NCI-H2171 (cell line): ENCODE measurements around the gene LRP1B.

ENCODE experiments used
- DNase-seq: peaks from one replicate; lab custom pipeline; 2025; lab: John Stamatoyannopoulos, UW

Gene LRP1B

DNA sequence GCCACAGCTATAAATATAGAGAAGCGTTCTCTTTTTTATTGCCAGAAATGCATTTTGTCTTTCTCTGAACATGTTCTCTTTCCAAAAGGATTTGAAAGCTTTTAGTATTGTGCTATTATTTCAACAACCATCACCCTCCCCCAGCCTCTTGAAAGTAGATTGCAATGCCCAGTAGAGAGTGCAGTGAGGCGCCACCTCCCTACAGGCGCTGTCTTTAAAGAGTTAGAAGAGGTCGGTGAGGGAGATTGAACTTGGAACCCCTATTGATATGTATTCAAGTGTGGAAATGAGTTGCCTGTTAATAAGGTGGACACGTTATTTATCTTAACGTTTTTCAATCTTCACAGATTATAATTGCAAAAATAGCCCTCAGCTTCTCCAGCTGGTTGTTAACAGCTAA lies 360.3 kb downstream of the LRP1B start:
- no peak for DNase-seq

GRCh38 chr2:141767691-141768090 lies 363.1 kb downstream of the LRP1B start:
- DNase-seq, result no peak

- DNase-seq, result no peak
Observed at GRCh38 chr2:141767051-141767450, 363.8 kb downstream of the LRP1B start.

DNA sequence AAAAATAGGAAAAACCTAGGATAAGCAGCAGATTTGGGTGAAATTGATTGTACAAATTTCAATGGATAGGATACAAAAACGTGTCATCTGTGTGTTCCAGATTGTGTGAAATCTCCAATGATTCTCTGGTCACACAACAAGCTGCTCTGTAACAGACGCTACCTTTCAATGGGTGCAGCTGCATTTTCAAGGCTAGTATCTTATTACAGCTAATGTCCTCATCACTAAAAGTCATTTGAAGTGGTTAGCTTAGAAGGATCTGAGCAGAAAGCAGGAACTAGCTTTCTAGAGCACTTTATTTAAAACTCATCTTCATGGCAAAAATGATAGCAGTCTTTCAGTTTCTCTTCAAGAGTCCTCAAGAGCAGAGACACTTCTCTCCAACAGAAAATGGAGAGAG lies 364.6 kb downstream of the LRP1B start:
- DNase-seq, result peak; percentile 36

DNA sequence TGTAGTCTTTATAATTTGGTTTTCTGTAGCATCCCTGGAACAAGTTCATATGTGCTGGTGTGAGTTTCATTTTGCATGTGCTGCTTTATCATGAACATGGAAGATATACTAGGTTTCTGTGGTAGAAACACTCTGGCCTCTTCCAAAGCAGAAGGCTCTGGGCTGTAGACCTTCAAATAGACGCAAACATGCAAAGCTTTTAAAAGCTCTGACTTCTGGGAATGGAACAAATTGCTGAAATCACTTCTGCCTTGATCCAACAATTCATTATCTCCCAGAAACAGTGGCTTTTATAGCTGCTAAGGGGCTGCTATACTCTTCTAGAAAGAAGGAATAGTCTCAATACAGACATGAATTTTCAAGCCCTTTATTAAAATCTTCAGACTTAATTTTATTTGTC lies 382.2 kb downstream of the LRP1B start:
- no peak for DNase-seq

DNA sequence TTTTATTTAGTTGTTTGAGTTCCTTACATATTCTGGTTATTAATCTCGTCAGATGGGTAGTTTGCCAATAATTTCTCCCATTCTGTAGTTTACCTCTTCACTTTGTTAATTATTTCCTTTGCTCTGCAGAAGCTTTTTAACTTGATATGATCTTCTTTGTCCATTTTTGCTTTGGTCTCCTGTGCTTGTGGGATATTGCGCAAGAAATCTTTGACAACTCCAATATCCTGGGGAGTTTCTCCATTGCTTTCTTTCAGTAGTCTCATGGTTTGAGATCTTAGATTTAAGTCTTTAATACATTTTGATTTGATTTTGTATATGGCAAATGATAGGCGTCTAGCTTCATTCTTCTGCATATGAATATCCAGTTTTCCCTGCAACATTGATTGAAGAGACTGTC lies 389.2 kb downstream of the LRP1B start:
- DNase-seq, result no peak

DNA sequence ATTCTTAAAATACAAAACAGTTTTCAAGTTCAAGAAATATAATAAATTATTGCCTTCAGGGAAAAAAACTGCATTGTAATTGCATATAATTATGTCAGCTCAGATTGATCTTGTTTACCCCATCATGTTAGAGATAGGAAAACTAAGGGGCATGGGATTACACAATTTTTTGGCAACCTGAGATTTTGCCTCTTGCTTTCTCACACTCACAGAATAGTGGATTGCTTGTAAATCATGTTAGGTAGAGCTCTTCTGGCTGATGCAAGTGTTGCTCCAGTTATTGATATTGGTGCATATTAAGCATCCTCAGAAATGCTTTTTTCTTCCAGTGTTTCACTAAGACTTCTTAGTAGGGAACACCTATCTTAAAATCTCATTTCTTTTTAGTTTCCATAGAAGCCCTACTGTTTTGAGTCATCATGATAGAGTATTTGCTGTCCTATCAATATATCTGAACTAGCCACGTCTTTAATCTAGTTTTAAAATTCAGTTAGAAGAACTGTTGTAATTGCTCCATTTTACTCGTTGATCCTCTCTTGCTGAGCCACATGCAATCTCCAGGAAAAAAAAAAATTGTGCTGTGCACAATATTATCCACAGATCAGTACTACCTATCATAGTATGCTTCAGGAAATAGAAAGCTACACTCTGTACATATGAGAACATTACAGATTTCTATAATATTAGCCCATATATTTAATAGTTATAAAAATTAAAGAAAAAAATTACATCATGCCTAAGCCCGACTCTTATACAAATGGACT lies 393.1 kb downstream of the LRP1B start:
- DNase-seq, result no peak

- no peak for DNase-seq
Observed at GRCh38 chr2:141736466-141736865, 394.4 kb downstream of the LRP1B start.

GRCh38 chr2:141728886-141729285 lies 401.9 kb downstream of the LRP1B start:
- peak; percentile 96 for DNase-seq

GRCh38 chr2:141728142-141728541 lies 402.7 kb downstream of the LRP1B start:
- DNase-seq, result no peak

GRCh38 chr2:141724426-141724825 lies 406.4 kb downstream of the LRP1B start:
- no peak for DNase-seq

GRCh38 chr2:141723814-141724213 lies 407.0 kb downstream of the LRP1B start:
- no peak for DNase-seq

DNA sequence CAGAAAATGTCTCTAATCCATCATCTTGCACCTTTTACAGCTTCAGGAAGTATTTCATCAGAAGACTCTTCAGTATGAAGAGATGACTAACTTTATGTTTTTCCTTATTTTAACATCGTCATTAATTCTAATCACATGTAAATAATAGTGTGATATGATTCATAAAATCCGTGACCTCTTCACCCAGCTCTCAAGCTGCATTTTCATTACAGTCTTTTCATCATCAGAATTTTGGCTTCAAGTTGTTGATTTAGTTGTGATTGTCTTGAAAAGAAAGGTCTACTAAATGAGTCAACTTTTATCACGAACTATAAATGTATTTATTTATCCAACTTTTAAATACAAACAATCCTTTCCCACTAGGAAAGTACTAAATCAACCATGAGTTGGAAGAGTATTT lies 410.3 kb downstream of the LRP1B start:
- no peak for DNase-seq

DNA sequence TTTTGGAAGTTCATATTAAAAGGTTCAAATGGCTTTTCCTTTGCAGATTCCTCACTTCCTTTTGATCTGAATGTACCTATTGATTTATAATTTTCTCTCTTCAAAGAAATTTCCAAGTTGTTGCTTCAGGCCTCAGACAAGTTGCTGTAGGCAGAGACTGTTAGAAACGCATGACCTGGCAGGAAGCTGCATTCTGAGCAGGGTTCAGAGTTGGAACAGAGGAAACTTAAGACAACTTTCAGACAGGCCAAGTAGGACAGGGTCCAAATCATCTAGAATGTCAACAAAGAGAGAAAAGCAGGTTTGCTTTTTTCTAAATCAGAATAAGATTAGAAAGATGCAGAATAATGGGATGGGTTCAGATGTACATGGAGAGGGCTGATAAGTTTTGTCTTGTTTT lies 416.3 kb downstream of the LRP1B start:
- DNase-seq, result no peak

GRCh38 chr2:141711627-141712026 lies 419.2 kb downstream of the LRP1B start:
- DNase-seq, result no peak

- no peak for DNase-seq
Observed at GRCh38 chr2:141710589-141711239, 420.1 kb downstream of the LRP1B start.

GRCh38 chr2:141709756-141710155 lies 421.1 kb downstream of the LRP1B start:
- DNase-seq, result no peak

- no peak for DNase-seq
Observed at GRCh38 chr2:141707486-141707885, 423.3 kb downstream of the LRP1B start.

DNA sequence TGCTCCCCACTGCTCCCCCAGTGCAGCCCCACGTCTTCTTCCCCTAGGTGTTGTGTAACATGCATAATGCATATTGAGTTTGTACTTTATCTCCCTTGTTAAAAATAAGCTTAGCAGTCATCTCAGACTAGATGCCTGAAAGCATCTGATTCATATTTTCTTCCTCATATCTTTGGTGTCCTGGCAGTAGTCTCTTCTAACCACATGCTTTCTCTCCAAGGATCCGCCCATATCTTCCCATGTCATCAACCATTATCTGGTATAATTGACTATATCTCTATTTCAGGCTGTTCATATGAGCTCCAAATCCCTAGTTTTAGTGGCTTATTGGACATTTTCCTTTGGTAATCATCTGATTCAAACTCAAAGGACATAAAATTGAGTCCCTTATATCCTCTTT lies 426.3 kb downstream of the LRP1B start:
- no peak for DNase-seq

DNA sequence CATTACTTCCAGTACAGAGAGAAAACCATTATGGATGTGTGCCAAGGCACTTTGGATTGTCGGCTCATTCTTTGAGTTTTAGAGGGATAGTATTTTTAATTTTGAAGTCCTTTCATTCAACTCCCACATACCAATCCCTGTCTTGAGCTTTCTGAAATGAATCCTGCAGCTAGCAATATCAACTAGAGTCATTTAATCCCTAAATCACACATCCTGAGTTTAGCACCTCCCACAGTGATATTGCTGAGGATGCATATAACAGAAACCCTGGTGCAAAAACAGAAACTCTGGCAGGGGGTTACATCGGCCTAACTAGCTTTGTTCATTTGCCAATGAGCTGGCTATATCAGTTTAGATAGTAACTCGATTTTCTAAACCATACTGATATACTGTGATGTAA lies 427.3 kb downstream of the LRP1B start:
- DNase-seq, result no peak

DNA sequence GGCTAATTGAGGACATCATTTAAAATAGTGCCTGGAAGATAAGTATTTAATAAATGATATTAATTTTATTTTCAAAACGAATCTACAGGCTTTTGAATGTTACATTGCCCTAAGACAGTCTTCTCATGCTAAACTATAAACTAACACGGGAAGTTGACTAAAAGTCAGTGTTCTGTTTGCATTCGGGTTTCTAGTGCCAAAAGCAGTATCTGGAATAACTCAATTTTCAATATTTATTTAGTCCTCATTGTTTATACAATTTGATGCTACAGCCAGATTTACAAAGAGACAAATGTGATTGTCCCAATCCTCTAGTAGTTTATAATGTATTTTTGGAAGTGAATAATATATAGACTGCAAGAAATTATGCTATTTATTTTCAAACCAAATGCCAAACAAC lies 429.2 kb downstream of the LRP1B start:
- no peak for DNase-seq

DNA sequence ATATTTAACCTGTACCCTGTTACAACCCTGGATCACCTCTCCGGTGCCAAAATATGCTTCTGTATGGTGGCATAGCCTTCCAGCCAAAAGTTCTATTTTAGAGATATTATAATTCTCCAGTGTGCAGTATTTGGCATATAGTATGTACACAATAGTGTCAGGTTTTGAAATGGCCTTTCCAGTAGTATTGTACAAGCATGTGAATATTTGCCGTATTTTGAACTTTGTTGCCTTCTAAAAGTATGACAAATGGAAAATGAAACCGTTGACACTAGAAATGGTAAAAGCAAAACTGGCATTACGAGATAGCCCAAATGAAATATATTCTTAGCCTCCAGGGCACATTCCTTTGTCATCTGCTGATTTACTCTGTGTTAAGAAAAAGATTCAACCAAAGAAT lies 431.2 kb downstream of the LRP1B start:
- no peak for DNase-seq

- no peak for DNase-seq
Observed at GRCh38 chr2:141698500-141698899, 432.3 kb downstream of the LRP1B start.

DNA sequence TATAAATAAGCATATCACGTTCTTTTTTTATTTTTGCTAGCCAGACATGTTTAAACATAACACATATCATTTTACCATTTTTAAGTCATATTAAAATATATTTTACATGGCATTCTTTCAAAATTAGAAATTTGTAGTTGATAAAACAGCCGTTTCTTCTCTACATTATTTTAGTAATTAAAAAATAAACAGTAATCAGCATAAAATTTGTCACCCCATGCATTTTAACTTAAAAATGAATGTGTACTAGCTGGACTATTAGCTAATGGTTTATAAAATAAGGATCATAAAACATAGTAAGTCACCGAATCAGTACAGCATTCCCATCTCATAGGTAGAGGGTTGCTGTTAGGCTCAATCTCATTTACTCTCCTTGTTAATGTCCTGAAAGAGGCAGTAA lies 433.8 kb downstream of the LRP1B start:
- no peak for DNase-seq
